ENCODE results near the gene CLEC7A.

Gene CLEC7A

GRCh38 chr12:10067942-10068341 is 62.1 kb downstream of the CLEC7A start:
- TF ChIP-seq POU2F2 (IDR thresholded peaks at IDR 0.05; ENCODE audit: low read depth, low read length), result no peak
- TF ChIP-seq POLR2A (IDR thresholded peaks at IDR 0.05; ENCODE audit: low read depth, low read length), result no peak
- no peak for TF ChIP-seq TAF1 (IDR thresholded peaks at IDR 0.05; ENCODE audit: low read depth, low read length)
- TF ChIP-seq PAX5 (IDR thresholded peaks at IDR 0.05; ENCODE audit: insufficient read depth, low read length, severe bottlenecking), result no peak
- no peak for TF ChIP-seq SPI1 (IDR thresholded peaks at IDR 0.05; ENCODE audit: low read depth, low read length)
- TF ChIP-seq POLR2AphosphoS5 (IDR thresholded peaks at IDR 0.05; ENCODE audit: low read depth, low read length), result no peak
- DNase-seq (ENCODE audit: insufficient read length, low spot score), result no peak
- FAIRE-seq, result no peak

- no peak for TF ChIP-seq POLR2AphosphoS5 (IDR thresholded peaks at IDR 0.05; ENCODE audit: low read depth, low read length)
- no peak for TF ChIP-seq SPI1 (IDR thresholded peaks at IDR 0.05; ENCODE audit: low read depth, low read length)
- no peak for TF ChIP-seq POLR2A (IDR thresholded peaks at IDR 0.05; ENCODE audit: low read depth, low read length)
- TF ChIP-seq TAF1 (IDR thresholded peaks at IDR 0.05; ENCODE audit: low read depth, low read length), result no peak
- no peak for TF ChIP-seq PAX5 (IDR thresholded peaks at IDR 0.05; ENCODE audit: insufficient read depth, low read length, severe bottlenecking)
- no peak for TF ChIP-seq POU2F2 (IDR thresholded peaks at IDR 0.05; ENCODE audit: low read depth, low read length)
- FAIRE-seq (no peak), DNase-seq (ENCODE audit: insufficient read length, low spot score) (no peak)
Observed at GRCh38 chr12:10067264-10067663, 62.7 kb downstream of the CLEC7A start.

Data from GM12891 (cell line).